Activated naive CD8-positive, alpha-beta T cell treated with anti-CD3 and anti-CD28 coated beads, Interleukin-2, amount 50 U/mL, for 24 hours (primary cell): Measurements from ENCODE around the gene MRPL43.

Experiments
- ATAC-seq: fragments of 150-1000 bp; cut with Tn5 transposase; one replicate; pipeline ENCODE4 v1.10.0; 2021
- DNase-seq: peaks from one replicate; pipeline ENCODE4 v3.0.0; 2021
- H3K27ac Mint-ChIP-seq: one replicate; pipeline ENCODE4 v1.8.0; 2021; ENCODE audit warnings: mild to moderate bottlenecking, mixed read lengths
- H3K27me3 Mint-ChIP-seq: one replicate; pipeline ENCODE4 v1.8.0; 2021; ENCODE audit warnings: mixed read lengths
- H3K36me3 Mint-ChIP-seq: one replicate; pipeline ENCODE4 v1.8.0; 2021; ENCODE audit warnings: low read depth, mixed read lengths
- H3K4me1 Mint-ChIP-seq: one replicate; pipeline ENCODE4 v1.8.0; 2021; ENCODE audit warnings: mixed read lengths
- H3K4me3 Mint-ChIP-seq: one replicate; pipeline ENCODE4 v1.8.0; 2021; ENCODE audit warnings: mild to moderate bottlenecking, moderate library complexity, mixed read lengths
- H3K9me3 Mint-ChIP-seq: one replicate; pipeline ENCODE4 v1.8.0; 2021; ENCODE audit warnings: mixed read lengths

The MRPL43 gene

GRCh38 chr10:100972904-100973535 lies 14.3 kb downstream of the MRPL43 start:
- Mint-ChIP-seq H3K4me3 (no peak overlapping the region), H3K27me3 (no peaks in the 10 kb centered on the region), H3K9me3 (no peaks in the 10 kb centered on the region), H3K4me1 (peaks cover 24% of the 10 kb centered on the region), H3K27ac (no peak overlapping the region), H3K36me3 (no peaks in the 10 kb centered on the region)
- ATAC-seq: no peak
- DNase-seq: no peak

DNA sequence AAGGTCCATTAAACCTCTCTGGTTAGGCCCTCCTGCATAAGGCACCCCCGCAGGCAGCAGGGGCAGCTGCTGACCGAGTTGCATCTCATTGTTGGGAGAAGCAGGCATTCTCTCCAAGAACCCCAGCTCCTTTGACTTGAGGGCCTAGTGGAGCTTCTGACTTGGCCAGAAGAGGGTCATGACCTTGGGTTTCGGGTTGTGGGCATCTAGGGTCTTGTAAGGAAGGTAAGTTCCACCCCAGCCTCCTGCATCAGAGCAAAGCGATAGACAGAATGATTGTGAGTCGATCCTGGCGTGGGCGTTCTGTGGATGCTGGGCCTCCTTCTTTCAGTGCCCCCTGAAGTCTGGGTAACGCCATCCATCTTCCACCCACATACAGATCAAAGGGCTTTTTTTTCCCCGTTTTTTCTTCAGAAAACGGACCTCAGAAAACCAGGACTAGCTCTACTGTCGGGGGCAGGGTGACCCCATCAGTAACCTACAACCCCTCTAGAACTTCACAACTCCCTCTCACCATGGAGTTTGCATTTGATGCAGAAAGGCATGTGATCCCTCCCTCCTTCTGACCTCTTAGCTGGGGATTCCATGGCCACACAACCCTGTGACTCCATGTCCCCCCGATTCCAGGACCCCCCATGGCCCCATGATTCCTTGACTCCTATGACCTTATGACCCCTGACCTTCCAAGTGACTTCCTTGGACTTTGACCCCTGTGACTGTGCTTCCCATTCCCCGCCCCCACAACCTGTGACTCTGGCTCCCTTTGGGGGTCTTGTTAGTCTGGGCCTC lies 15.0 kb downstream of the MRPL43 start:
- no peaks in the 10 kb centered on the region for H3K27me3 Mint-ChIP-seq
- H3K4me3 Mint-ChIP-seq: no peak overlapping the region
- DNase-seq: no peak
- no peaks in the 10 kb centered on the region for H3K9me3 Mint-ChIP-seq
- no peak for ATAC-seq
- peaks cover 24% of the 10 kb centered on the region for H3K4me1 Mint-ChIP-seq
- H3K36me3 Mint-ChIP-seq: no peaks in the 10 kb centered on the region
- no peak overlapping the region for H3K27ac Mint-ChIP-seq

- peaks cover 24% of the 10 kb centered on the region for H3K4me1 Mint-ChIP-seq
- H3K4me3 Mint-ChIP-seq: peak overlapping the region; percentile 15
- ATAC-seq: no peak
- H3K27me3 Mint-ChIP-seq: no peaks in the 10 kb centered on the region
- no peak for DNase-seq
- H3K9me3 Mint-ChIP-seq: no peaks in the 10 kb centered on the region
- H3K27ac Mint-ChIP-seq: no peak overlapping the region
- H3K36me3 Mint-ChIP-seq: no peaks in the 10 kb centered on the region
These were observed 16.1 kb downstream of the MRPL43 start for GRCh38 chr10:100970914-100971811.

GRCh38 chr10:100970076-100970913 lies 17.0 kb downstream of the MRPL43 start:
- H3K4me1 Mint-ChIP-seq: peaks cover 24% of the 10 kb centered on the region
- H3K4me3 Mint-ChIP-seq: peak overlapping the region; percentile 15
- no peaks in the 10 kb centered on the region for H3K9me3 Mint-ChIP-seq
- no peaks in the 10 kb centered on the region for H3K36me3 Mint-ChIP-seq
- H3K27ac Mint-ChIP-seq: no peak overlapping the region
- DNase-seq (peak; percentile 25), ATAC-seq (no peak)
- H3K27me3 Mint-ChIP-seq: no peaks in the 10 kb centered on the region

- Mint-ChIP-seq H3K36me3 (no peaks in the 10 kb centered on the region), H3K4me1 (peaks cover 24% of the 10 kb centered on the region), H3K4me3 (peak within 1 kb of the TSS; percentile 18), H3K9me3 (no peaks in the 10 kb centered on the region), H3K27ac (no peak within 1 kb of the TSS), H3K27me3 (no peaks in the 10 kb centered on the region)
- ATAC-seq: peak; percentile 86
- peak; percentile 66 for DNase-seq
These were observed 17.9 kb downstream of the MRPL43 start, which contains the start of gene SEMA4G for GRCh38 chr10:100969187-100970075. Gene SEMA4G (plus strand): TSS chr10:100969504. CDS start chr10:100972913, 3,409 bp downstream.

GRCh38 chr10:100968863-100969186 lies 18.5 kb downstream of the MRPL43 start:
- no peaks in the 10 kb centered on the region for H3K36me3 Mint-ChIP-seq
- DNase-seq (no peak), ATAC-seq (no peak)
- H3K4me3 Mint-ChIP-seq: peak overlapping the region; percentile 18
- H3K27me3 Mint-ChIP-seq: no peaks in the 10 kb centered on the region
- H3K27ac Mint-ChIP-seq: no peak overlapping the region
- H3K4me1 Mint-ChIP-seq: peaks cover 24% of the 10 kb centered on the region
- H3K9me3 Mint-ChIP-seq: no peaks in the 10 kb centered on the region

- Mint-ChIP-seq H3K4me3 (peak overlapping the region; percentile 18), H3K36me3 (no peaks in the 10 kb centered on the region), H3K27ac (no peak overlapping the region), H3K9me3 (no peaks in the 10 kb centered on the region), H3K27me3 (no peaks in the 10 kb centered on the region), H3K4me1 (peaks cover 24% of the 10 kb centered on the region)
- DNase-seq (no peak), ATAC-seq (no peak)
These were observed 19.1 kb downstream of the MRPL43 start for GRCh38 chr10:100968062-100968736.

- Mint-ChIP-seq H3K4me3 (no peak overlapping the region), H3K4me1 (peaks cover 18% of the 10 kb centered on the region), H3K27me3 (no peaks in the 10 kb centered on the region), H3K9me3 (no peaks in the 10 kb centered on the region), H3K36me3 (peaks cover 1% of the 10 kb centered on the region), H3K27ac (no peak overlapping the region)
- DNase-seq (no peak), ATAC-seq (no peak)
These were observed 20.0 kb downstream of the MRPL43 start for GRCh38 chr10:100967332-100967731.

GRCh38 chr10:100966887-100967286 lies 20.4 kb downstream of the MRPL43 start:
- H3K27ac Mint-ChIP-seq: no peak overlapping the region
- H3K4me3 Mint-ChIP-seq: no peak overlapping the region
- no peaks in the 10 kb centered on the region for H3K9me3 Mint-ChIP-seq
- no peak for ATAC-seq
- H3K4me1 Mint-ChIP-seq: peaks cover 15% of the 10 kb centered on the region
- peaks cover 6% of the 10 kb centered on the region for H3K36me3 Mint-ChIP-seq
- no peaks in the 10 kb centered on the region for H3K27me3 Mint-ChIP-seq
- no peak for DNase-seq

DNA sequence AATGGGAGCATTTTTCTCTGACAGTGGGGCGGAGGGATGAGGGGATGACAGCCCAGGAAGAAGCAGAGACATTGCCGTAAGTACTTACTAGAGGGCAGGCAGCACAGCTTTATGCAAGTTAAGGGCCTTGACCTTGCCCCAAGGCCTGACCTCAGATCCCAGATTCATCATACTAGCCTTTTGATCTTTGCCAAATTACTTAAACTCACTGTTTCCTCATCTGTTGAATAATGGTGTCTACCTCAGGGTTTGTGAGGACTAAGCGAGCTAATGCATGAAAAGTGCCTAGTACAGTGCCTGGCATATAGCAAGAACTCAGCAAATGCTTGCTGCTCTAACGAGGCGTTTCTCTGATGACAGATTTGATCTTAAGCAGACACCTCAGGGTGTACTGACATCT lies 21.5 kb downstream of the MRPL43 start:
- H3K27me3 Mint-ChIP-seq: no peaks in the 10 kb centered on the region
- DNase-seq (no peak), ATAC-seq (no peak)
- H3K36me3 Mint-ChIP-seq: peaks cover 9% of the 10 kb centered on the region
- H3K27ac Mint-ChIP-seq: no peak overlapping the region
- H3K4me1 Mint-ChIP-seq: peaks cover 13% of the 10 kb centered on the region
- H3K4me3 Mint-ChIP-seq: no peak overlapping the region
- H3K9me3 Mint-ChIP-seq: no peaks in the 10 kb centered on the region

GRCh38 chr10:100963826-100964225 lies 23.5 kb downstream of the MRPL43 start:
- Mint-ChIP-seq H3K4me3 (no peak overlapping the region), H3K4me1 (peaks cover 5% of the 10 kb centered on the region), H3K27ac (no peak overlapping the region), H3K9me3 (no peaks in the 10 kb centered on the region), H3K27me3 (no peaks in the 10 kb centered on the region), H3K36me3 (peaks cover 25% of the 10 kb centered on the region)
- ATAC-seq: no peak
- no peak for DNase-seq

GRCh38 chr10:100962351-100963080 lies 24.8 kb downstream of the MRPL43 start:
- DNase-seq (no peak), ATAC-seq (no peak)
- H3K9me3 Mint-ChIP-seq: no peaks in the 10 kb centered on the region
- no peaks in the 10 kb centered on the region for H3K4me1 Mint-ChIP-seq
- no peak overlapping the region for H3K27ac Mint-ChIP-seq
- peaks cover 32% of the 10 kb centered on the region for H3K36me3 Mint-ChIP-seq
- H3K4me3 Mint-ChIP-seq: no peak overlapping the region
- H3K27me3 Mint-ChIP-seq: no peaks in the 10 kb centered on the region
